NCI-H2107 (cell line): Measurements from ENCODE around the gene IFNAR1.
"Not testable (repeated sequence)": the region's sequence is repeated elsewhere in the genome, so short reads cannot be mapped to it uniquely, and the experiment has no call there.

ENCODE experiments used
- DNase-seq: peaks from one replicate; lab custom pipeline; 2025; lab: John Stamatoyannopoulos, UW

IFNAR1 gene

GRCh38 chr21:33308586-33309490 lies 15.9 kb upstream of the IFNAR1 start:
- DNase-seq = peak; percentile 86

- DNase-seq = no peak
These were observed 15.0 kb upstream of the IFNAR1 start for GRCh38 chr21:33309778-33310177.

- no peak for DNase-seq
These were observed 12.6 kb upstream of the IFNAR1 start for GRCh38 chr21:33312121-33312520.

- DNase-seq = no peak
These were observed 11.6 kb upstream of the IFNAR1 start for GRCh38 chr21:33313183-33313582.

GRCh38 chr21:33313611-33314010 lies 11.2 kb upstream of the IFNAR1 start:
- DNase-seq = no peak

- DNase-seq = no peak
These were observed 10.7 kb upstream of the IFNAR1 start for GRCh38 chr21:33314111-33314510.

- no peak for DNase-seq
These were observed 8.6 kb upstream of the IFNAR1 start for GRCh38 chr21:33315946-33316710.

GRCh38 chr21:33317145-33317544 lies 7.6 kb upstream of the IFNAR1 start:
- DNase-seq = no peak

- DNase-seq = no peak
These were observed 6.8 kb upstream of the IFNAR1 start for GRCh38 chr21:33317786-33318486.

- not testable (repeated sequence) for DNase-seq
These were observed 3.8 kb upstream of the IFNAR1 start for GRCh38 chr21:33321005-33321404.

GRCh38 chr21:33323610-33324009 lies 1.2 kb upstream of the IFNAR1 start:
- DNase-seq = not testable (repeated sequence)

GRCh38 chr21:33325222-33326067 lies 675 bp downstream of the IFNAR1 start:
- DNase-seq = peak; percentile 45

GRCh38 chr21:33327326-33327725 lies 2.6 kb downstream of the IFNAR1 start:
- no peak for DNase-seq

- DNase-seq = no peak
These were observed 3.1 kb downstream of the IFNAR1 start for GRCh38 chr21:33327792-33328433.

- no peak for DNase-seq
These were observed 6.0 kb downstream of the IFNAR1 start for GRCh38 chr21:33330726-33331125.

- DNase-seq = no peak
These were observed 7.4 kb downstream of the IFNAR1 start for GRCh38 chr21:33332143-33332542.

GRCh38 chr21:33334191-33334590 lies 9.4 kb downstream of the IFNAR1 start:
- no peak for DNase-seq

GRCh38 chr21:33334824-33335223 lies 10.1 kb downstream of the IFNAR1 start:
- no peak for DNase-seq

- no peak for DNase-seq
These were observed 14.4 kb downstream of the IFNAR1 start for GRCh38 chr21:33339135-33339534.

GRCh38 chr21:33339918-33340317 lies 15.1 kb downstream of the IFNAR1 start:
- DNase-seq = no peak

GRCh38 chr21:33345751-33346238 lies 21.0 kb downstream of the IFNAR1 start:
- DNase-seq = no peak
